Large intestine (tissue), 3 donors: ENCODE measurements around the gene EPB41L4A. TPM values are rescaled to one million over a fixed set of nuclear protein-coding genes. Genes with fewer than 3 reads are reported as not detected.
A peak's percentile ranks its signal among the peaks of the same experiment; 100 is the strongest.
"Not testable (repeated sequence)": the region's sequence is repeated elsewhere in the genome, so short reads cannot be mapped to it uniquely, and the experiment has no call there.

ENCODE experiments used
- DNase-seq, 2 donors: peaks; one replicate each; pipeline versions ENCODE4 v3.0.0 to v3.0.0-alpha.2; 2013
- H3K27ac ChIP-seq: one replicate; pipeline ENCODE4 v1.5.1; 2013; ENCODE audit warnings: low read length
- H3K27me3 ChIP-seq: 2 replicates; pipeline ENCODE4 v1.6.1; 2013; ENCODE audit warnings: low read length; ENCODE audit not compliant: control insufficient read depth, insufficient read depth
- H3K36me3 ChIP-seq: 2 replicates; pipeline ENCODE4 v1.6.1; 2013; ENCODE audit warnings: low read length; ENCODE audit not compliant: control insufficient read depth, insufficient read depth
- H3K4me1 ChIP-seq: one replicate; pipeline ENCODE4 v1.6.1; 2013; ENCODE audit warnings: low read length; ENCODE audit not compliant: control insufficient read depth, insufficient read depth
- H3K4me3 ChIP-seq: one replicate; pipeline ENCODE4 v1.5.1; 2013; ENCODE audit warnings: low read length
- H3K9me3 ChIP-seq: one replicate; pipeline ENCODE4 v1.6.1; 2013; ENCODE audit warnings: mild to moderate bottlenecking, low read depth, low read length, moderate library complexity; ENCODE audit not compliant: control insufficient read depth
- WGBS: methylation state at CpG from one replicate; pipeline ENCODE4 v1.1.5; 2013; ENCODE audit warnings: low lambda C conversion rate; ENCODE audit not compliant: insufficient coverage; 5-methylcytosine and 5-hydroxymethylcytosine counted together
- polyA plus RNA-seq: library from polyadenylated mRNA; unstranded; fragments of 120-200 nt; gene quantifications from one replicate; pipeline ENCODE4 v1.2.1, GENCODE V29; 2013

Gene EPB41L4A
- polyA plus RNA-seq, 1 donor: 2.2 TPM

DNA sequence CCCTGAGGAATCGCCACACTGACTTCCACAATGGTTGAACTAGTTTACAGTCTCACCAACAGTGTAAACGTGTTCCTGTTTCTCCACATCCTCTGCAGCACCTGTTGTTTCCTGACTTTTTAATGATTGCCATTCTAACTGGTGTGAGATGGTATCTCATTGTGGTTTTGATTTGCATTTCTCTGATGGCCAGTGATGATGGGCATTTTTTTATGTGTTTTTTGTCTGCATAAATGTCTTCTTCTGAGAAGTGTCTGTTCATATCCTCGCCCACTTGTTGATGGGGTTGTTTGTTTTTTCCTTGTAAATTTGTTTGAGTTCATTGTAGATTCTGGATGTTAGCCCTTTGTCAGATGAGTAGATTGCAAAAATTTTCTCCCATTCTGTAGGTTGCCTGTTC, 7.1 kb upstream of the EPB41L4A start:
- H3K4me3 ChIP-seq, DNase-seq, H3K9me3 ChIP-seq, H3K4me1 ChIP-seq, H3K27ac ChIP-seq, H3K27me3 ChIP-seq, H3K36me3 ChIP-seq: not testable (repeated sequence)
- WGBS: no CpG with 5 or more reads among the region's 3 CpGs

DNA sequence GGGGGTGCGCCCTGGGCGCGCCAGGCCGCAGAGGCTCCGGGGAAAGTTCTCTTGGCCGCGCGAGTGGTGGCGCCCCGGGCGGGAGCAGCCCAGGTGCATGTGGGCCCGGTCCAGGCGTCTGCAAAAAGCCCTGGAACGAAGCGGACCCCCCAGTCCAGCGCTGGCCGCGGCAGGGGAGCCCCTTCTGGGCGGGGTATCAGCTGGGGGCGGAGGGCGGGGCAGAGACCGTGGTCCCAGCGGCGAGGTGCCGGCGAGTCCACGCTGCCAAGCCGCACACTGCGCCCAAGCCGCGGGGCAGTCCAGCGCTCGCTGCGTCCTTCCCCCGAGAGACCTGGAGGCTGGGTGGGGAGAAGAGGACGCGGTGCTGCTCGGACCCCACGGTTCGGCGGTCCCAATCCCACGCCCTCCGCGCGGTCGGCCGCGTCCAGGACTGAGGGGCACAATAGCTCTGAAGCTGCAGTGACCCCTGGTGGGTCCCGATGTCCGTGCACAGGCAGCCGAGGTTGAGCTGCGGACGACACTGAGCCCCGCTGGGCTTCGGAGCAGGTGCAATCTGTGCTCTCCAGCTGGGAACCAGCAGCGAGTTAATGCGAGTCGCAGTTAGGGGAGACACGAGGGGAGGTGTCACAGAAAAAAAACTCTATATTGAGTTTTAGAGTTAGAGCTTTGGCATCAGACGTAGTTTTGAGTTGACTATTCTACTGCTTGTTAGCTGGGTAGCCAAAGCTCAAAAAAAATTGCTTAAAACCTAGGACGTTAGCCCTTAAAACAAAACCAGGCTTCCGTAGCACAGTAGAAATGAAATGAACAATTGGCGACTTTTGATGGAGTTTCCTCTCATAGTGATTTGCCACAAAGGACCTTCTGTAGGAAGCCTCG, 1.1 kb upstream of the EPB41L4A start:
- DNase-seq: peak; percentile 35 to 57
- WGBS: 20% methylated on average over 1 of the region's 64 CpGs
- Histone ChIP-seq H3K36me3 (no peaks in the 10 kb centered on the region), H3K27me3 (peaks cover 43% of the 10 kb centered on the region), H3K4me3 (peak overlapping the region; percentile 58), H3K27ac (no peak overlapping the region), H3K4me1 (peaks cover 5% of the 10 kb centered on the region), H3K9me3 (peaks cover 7% of the 10 kb centered on the region)

DNA sequence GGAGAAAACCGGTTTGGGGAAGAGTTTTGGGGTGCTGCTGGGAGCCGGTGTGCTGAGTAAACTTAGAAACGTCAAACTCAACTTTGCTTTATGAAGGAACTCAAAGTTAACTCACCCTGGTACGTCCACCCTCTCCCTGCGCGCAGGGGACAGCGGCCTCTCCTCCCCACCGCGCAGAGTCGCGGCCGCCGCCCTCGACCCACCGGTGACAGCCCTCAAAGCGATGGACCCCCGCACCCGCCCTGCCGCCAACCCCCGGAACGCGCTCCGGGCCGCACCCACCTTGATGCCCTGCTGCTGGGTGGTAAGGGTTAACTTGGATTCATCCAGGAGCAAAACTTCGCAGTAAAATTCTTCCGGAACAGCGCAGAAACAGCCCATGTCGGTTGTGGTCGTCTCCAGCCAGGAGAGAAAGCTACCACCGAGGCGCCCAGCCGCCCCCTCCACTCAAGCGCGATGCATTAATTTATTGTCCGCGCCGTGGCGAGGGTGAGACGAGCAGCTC, 366 bp downstream of the EPB41L4A start:
- Histone ChIP-seq H3K4me3 (peak overlapping the region; percentile 58), H3K36me3 (no peaks in the 10 kb centered on the region), H3K27me3 (peaks cover 44% of the 10 kb centered on the region), H3K9me3 (peaks cover 7% of the 10 kb centered on the region), H3K4me1 (peaks cover 5% of the 10 kb centered on the region), H3K27ac (no peak overlapping the region)
- no peak for DNase-seq
- 0% methylated on average over 1 of the region's 39 CpGs for WGBS

DNA sequence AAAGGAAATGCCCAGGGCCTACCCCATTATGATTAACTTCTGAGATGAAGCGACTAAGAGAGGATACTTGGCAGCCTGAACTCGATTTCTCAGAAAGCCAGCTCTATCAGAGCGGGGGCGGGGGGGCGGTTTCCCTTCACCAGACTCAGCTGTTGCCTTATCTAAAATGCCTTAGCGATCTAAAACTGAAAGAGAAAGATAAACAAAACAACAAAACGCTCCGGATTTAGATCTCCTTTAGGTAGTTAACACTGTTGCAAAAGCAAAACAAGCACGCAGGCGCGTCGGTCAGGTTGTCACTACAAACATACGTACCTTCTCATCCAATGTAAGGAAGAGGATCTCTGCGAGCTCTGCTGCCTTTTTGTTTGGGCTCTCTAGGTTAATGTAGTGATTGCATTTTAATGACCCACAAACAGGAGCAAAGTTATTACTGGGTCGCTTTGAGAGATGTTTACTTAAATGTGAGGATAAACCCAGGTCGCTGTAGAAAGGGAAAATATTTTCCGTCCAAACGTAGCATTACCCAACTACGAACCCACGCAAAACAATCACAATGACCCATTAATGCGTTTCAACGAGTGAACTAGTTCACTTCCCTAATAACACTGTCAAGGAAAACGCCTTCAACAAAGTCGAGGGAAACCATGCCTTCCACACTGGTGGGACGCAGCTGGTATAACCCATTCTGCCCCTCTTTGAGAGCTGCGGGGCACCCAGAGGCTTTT, 982 bp downstream of the EPB41L4A start:
- Histone ChIP-seq H3K27me3 (peaks cover 48% of the 10 kb centered on the region), H3K9me3 (peaks cover 7% of the 10 kb centered on the region), H3K4me1 (peaks cover 5% of the 10 kb centered on the region), H3K36me3 (no peaks in the 10 kb centered on the region), H3K4me3 (peak overlapping the region; percentile 58), H3K27ac (no peak overlapping the region)
- DNase-seq: peak in 1 of 2 donors; percentile 24
- no CpG with 5 or more reads among the region's 26 CpGs for WGBS

DNA sequence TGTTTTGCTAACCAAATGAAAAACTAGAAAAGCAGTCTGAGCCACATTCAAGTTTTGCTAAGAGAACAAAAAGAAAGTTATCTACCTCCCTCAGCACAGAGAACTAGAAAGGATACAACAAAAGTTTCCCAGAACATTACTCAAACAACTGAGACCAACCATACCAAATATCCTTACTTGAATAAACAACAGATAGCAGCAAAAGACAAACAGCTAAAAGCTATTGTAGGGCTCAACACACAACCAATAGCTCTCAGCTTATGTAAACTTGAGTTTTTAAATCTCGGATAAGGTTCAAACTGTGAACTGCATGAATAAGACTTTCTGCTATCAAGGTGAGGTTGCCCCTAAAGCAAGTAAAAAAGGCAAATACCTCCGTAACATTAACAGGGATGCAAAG, 3.5 kb downstream of the EPB41L4A start:
- 73% methylated on average over 2 of the region's 2 CpGs for WGBS

DNA sequence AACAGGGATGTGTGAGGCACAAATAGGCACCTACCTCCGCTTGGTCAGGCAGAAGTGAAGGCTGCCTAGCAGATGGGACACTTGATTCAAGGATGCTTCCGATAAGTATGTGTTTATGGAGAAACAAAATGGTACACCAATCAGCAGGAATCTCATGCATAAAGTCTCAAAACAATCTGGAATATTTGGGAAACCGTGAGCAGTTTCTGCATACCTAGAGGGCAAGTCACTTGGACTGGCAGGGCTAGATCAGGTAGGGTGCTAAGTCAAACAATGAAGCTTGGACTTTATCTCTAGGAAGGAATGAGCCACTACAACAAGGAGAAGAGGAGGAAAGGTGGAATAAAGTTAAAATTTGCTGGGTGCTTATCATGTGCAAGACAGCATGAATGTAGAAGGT, 5.5 kb downstream of the EPB41L4A start:
- no peak for DNase-seq
- H3K4me1 ChIP-seq: peaks cover 5% of the 10 kb centered on the region
- H3K4me3 ChIP-seq: no peak overlapping the region
- WGBS: no CpG with 5 or more reads among the region's 3 CpGs
- peaks cover 22% of the 10 kb centered on the region for H3K27me3 ChIP-seq
- H3K36me3 ChIP-seq: no peaks in the 10 kb centered on the region
- H3K27ac ChIP-seq: no peak overlapping the region
- H3K9me3 ChIP-seq: peaks cover 1% of the 10 kb centered on the region

More for the DNA sequence above, 3.5 kb downstream of the EPB41L4A start:
- no peak overlapping the region for H3K27ac ChIP-seq
- peaks cover 38% of the 10 kb centered on the region for H3K27me3 ChIP-seq
- H3K9me3 ChIP-seq: peaks cover 7% of the 10 kb centered on the region
- DNase-seq: no peak
- H3K4me3 ChIP-seq: no peak overlapping the region
- peaks cover 5% of the 10 kb centered on the region for H3K4me1 ChIP-seq
- no peaks in the 10 kb centered on the region for H3K36me3 ChIP-seq

DNA sequence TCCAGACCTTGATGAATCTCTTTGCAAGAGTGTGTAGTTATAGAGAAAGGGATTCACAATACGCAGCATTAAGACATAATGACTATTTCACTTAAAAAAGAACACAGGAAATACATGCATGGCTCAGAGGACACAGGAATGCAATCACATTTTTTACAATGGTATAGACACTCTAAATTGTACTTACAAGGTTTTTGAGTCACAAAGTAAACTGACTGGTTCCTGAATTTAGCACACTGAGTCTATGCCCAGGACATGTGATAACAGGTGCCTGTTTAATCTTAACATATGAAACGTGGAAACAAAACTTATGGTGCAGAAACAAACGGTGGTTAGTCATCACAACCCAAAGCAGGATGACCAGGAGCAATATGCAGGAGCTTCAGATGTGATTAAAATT, 6.7 kb downstream of the EPB41L4A start:
- Histone ChIP-seq H3K36me3 (no peaks in the 10 kb centered on the region), H3K9me3 (no peaks in the 10 kb centered on the region), H3K27me3 (peaks cover 12% of the 10 kb centered on the region), H3K4me3 (no peak overlapping the region), H3K27ac (no peak overlapping the region), H3K4me1 (no peaks in the 10 kb centered on the region)
- WGBS: 80% methylated on average over 1 of the region's 3 CpGs
- DNase-seq: no peak

DNA sequence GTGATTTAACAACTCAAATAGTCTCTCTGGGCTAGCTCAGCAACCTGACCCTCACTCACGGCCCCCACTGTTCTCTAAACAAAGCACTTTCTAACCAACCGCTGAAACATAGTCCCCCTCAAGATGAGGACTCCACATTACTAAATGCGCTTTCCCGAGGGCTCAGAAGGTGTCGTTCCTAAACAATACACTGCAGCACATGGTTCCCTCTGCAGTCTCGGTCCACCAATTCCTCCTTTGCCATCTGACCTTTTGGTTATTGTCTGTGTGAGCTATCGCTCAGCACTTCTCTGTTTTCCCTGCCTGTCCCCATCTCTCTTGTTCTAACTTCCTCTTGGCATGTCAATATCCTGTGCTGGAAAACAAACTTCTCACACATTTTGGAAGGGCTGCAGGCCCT, 7.2 kb downstream of the EPB41L4A start:
- Histone ChIP-seq H3K4me3 (no peak overlapping the region), H3K27me3 (peaks cover 11% of the 10 kb centered on the region), H3K36me3 (no peaks in the 10 kb centered on the region), H3K27ac (no peak overlapping the region), H3K4me1 (no peaks in the 10 kb centered on the region), H3K9me3 (no peaks in the 10 kb centered on the region)
- no CpG with 5 or more reads among the region's 7 CpGs for WGBS
- no peak for DNase-seq

DNA sequence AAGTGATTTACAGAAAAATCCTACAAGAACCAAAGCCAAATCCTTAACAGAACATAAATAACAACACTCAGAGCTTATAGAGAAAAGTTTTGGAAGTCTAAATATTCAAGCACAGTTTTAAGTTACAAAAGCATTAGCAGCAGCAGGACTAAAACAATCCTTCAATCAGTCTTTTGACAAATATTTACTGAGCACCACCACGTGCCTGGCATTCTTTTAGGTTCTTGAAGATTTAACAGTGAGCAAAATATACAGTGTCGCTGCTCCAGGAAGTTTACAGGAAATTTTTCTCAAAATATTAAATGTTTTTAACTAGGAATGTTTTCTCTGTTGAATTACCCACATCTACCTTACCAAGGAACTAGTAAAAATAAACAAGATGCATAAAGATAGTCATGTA, 11.4 kb downstream of the EPB41L4A start:
- H3K4me1 ChIP-seq: no peaks in the 10 kb centered on the region

DNA sequence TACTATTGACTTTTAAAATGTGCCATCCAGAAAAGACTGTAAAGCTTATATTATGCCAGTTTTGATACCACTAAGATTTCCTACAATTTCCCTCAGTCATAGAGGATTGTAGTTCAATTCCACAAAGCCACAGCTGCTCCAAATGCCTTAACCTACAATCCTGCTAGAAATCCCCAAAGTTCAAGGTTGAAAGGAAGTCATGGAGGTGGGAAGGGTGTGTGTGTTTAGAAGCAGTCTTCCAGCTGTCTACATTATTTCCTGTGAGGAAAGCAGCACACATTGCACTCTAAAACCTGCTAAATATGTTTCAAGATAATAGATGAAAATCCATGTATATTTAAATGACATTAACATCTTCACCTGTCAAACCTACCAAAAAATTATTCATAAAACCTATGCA, 11.8 kb downstream of the EPB41L4A start:
- Histone ChIP-seq H3K27ac (no peak overlapping the region), H3K4me1 (no peaks in the 10 kb centered on the region), H3K4me3 (no peak overlapping the region), H3K36me3 (no peaks in the 10 kb centered on the region), H3K27me3 (peaks cover 4% of the 10 kb centered on the region), H3K9me3 (no peaks in the 10 kb centered on the region)
- DNase-seq: no peak

More for the DNA sequence above, 11.4 kb downstream of the EPB41L4A start:
- H3K4me3 ChIP-seq: no peak overlapping the region
- WGBS: 50% methylated on average over 1 of the region's 2 CpGs
- H3K9me3 ChIP-seq: no peaks in the 10 kb centered on the region
- H3K36me3 ChIP-seq: no peaks in the 10 kb centered on the region
- H3K27me3 ChIP-seq: peaks cover 4% of the 10 kb centered on the region
- DNase-seq: no peak
- H3K27ac ChIP-seq: no peak overlapping the region
